ENCODE measurements around the gene SORT1.
"Not testable (repeated sequence)": the region's sequence is repeated elsewhere in the genome, so short reads cannot be mapped to it uniquely, and the experiment has no call there.

SORT1 gene

DNA sequence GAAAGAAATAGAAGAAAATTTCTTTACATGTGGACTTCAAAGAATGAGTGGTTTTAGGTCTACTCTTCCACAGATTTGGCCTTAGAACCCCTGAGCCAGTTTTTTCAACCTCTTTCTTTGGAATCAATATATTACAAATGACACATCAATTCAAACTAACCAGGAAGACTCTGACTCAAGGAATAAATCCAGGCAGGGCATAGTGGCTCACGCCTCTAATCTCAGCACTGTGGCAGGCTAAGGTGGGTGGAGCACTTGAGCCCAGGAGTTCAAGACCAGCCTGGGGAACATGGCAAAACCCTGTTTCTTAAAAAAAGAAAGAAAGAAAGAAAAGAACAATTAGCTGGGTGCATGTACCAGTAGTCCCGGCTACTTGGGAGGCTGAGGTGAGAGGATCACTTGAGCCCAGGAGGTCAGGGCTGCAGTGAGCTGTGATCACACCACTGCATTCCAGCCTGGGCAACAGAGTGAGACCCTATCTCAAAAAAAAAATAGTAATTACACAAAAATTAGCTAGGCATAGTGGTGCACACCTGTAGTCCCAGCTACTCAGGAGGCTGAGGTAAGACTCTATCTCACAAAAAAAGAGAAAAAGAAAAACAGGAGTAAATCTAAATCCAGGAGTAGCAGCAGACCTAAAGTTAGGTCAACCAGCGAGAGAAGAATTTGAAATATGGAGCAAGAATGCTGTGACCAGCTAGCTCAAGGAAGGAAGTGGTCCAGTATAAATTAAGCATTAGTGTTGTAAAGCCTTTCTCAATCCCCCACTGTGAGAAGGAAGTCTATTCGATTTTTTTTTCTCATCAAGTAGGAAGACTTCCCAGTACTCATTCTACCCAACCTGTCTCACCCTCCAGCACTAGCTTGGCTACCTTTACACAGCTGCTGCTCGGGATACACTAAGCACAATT is 1.9 kb downstream of the SORT1 start:
- peak; percentile 53 for DNase-seq (ENCODE audit: low read depth)
- no peaks in the 10 kb centered on the region for H3K9me3 ChIP-seq (ENCODE audit: control insufficient read depth, low read length)
- H3K36me3 ChIP-seq (ENCODE audit: control insufficient read depth, insufficient read depth, low read length, severe bottlenecking), result peaks cover 13% of the 10 kb centered on the region
- no peaks in the 10 kb centered on the region for H3K27me3 ChIP-seq (replicated peaks; ENCODE audit: control insufficient read depth, insufficient read depth, low read length)
- H3K4me3 ChIP-seq (ENCODE audit: low read length), result peak overlapping the region; percentile 89
- peak overlapping the region; percentile 94 for H3K9ac ChIP-seq (ENCODE audit: low read length)
- peaks cover 69% of the 10 kb centered on the region for H3K4me1 ChIP-seq (ENCODE audit: control insufficient read depth, insufficient read depth, low read length)

DNA sequence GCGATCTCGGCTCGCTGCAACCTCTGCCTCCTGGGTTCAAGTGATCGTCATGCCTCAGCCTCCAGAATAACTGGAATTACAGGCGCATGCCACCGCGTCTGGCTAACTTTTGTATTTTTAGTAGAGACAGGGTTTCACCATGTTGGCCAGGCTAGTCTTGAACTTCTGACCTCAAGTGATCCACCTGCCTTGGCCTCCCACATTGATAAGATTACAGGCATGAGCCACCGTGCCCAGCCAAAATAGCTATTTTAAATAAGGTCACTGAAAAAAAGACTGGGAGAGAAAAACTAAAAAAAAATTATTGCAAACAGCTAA is 2.5 kb downstream of the SORT1 start:
- not testable (repeated sequence) for H3K36me3 ChIP-seq (ENCODE audit: control insufficient read depth, insufficient read depth, low read length, severe bottlenecking); DNase-seq (ENCODE audit: low read depth); H3K27me3 ChIP-seq (replicated peaks; ENCODE audit: control insufficient read depth, insufficient read depth, low read length); H3K9me3 ChIP-seq (ENCODE audit: control insufficient read depth, low read length)
- H3K4me1 ChIP-seq (ENCODE audit: control insufficient read depth, insufficient read depth, low read length), result peaks cover 75% of the 10 kb centered on the region
- peak overlapping the region; percentile 89 for H3K4me3 ChIP-seq (ENCODE audit: low read length)
- peak overlapping the region; percentile 94 for H3K9ac ChIP-seq (ENCODE audit: low read length)

GRCh38 chr1:109394591-109395281 is 3.0 kb downstream of the SORT1 start:
- peaks cover 81% of the 10 kb centered on the region for H3K4me1 ChIP-seq (ENCODE audit: control insufficient read depth, insufficient read depth, low read length)

DNA sequence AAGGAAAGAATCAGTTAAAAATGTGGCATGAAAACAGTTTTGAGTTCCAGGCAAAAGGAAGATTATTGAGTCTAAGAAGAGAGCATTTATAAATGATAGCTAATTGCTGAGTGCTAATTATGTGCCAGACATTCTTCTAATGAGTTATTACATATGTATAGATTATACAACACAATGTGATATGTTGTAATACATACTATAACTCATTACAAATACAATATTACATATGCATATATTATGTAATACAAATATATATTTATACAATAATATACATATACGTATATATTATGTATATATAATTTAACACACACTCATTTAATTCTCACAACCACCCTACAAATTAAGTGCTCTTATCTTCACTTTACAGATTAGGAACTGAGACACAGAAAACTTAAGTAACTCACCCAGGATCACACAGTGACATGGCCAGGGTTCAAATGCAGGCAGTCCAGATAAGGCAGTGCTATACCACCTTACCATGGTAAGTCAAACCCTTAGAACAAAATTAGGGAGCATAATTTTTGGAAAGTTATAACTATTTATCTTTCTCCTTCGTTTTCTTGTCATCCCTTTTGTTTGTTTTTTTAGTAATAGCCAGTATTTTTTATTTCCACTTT is 4.0 kb downstream of the SORT1 start:
- no peak for DNase-seq (ENCODE audit: low read depth)
- Histone ChIP-seq H3K4me1 (ENCODE audit: control insufficient read depth, insufficient read depth, low read length) (peaks cover 85% of the 10 kb centered on the region), H3K9ac (ENCODE audit: low read length) (peak overlapping the region; percentile 93)

More at GRCh38 chr1:109394591-109395281, 3.0 kb downstream of the SORT1 start:
- Histone ChIP-seq H3K9me3 (ENCODE audit: control insufficient read depth, low read length) (no peaks in the 10 kb centered on the region), H3K36me3 (ENCODE audit: control insufficient read depth, insufficient read depth, low read length, severe bottlenecking) (peaks cover 2% of the 10 kb centered on the region), H3K27me3 (replicated peaks; ENCODE audit: control insufficient read depth, insufficient read depth, low read length) (no peaks in the 10 kb centered on the region), H3K9ac (ENCODE audit: low read length) (peak overlapping the region; percentile 93), H3K4me3 (ENCODE audit: low read length) (peak overlapping the region; percentile 82)
- DNase-seq (ENCODE audit: low read depth), result no peak

GRCh38 chr1:109392788-109393616 is 4.7 kb downstream of the SORT1 start:
- Histone ChIP-seq H3K4me3 (ENCODE audit: low read length) (peak overlapping the region; percentile 82), H3K9ac (ENCODE audit: low read length) (peak overlapping the region; percentile 93), H3K9me3 (ENCODE audit: control insufficient read depth, low read length) (no peaks in the 10 kb centered on the region), H3K27me3 (replicated peaks; ENCODE audit: control insufficient read depth, insufficient read depth, low read length) (no peaks in the 10 kb centered on the region), H3K36me3 (ENCODE audit: control insufficient read depth, insufficient read depth, low read length, severe bottlenecking) (no peaks in the 10 kb centered on the region), H3K4me1 (ENCODE audit: control insufficient read depth, insufficient read depth, low read length) (peaks cover 85% of the 10 kb centered on the region)
- DNase-seq (ENCODE audit: low read depth), result peak; percentile 75

More for the DNA sequence above, 4.0 kb downstream of the SORT1 start:
- Histone ChIP-seq H3K4me3 (ENCODE audit: low read length) (peak overlapping the region; percentile 82), H3K36me3 (ENCODE audit: control insufficient read depth, insufficient read depth, low read length, severe bottlenecking) (no peaks in the 10 kb centered on the region), H3K27me3 (replicated peaks; ENCODE audit: control insufficient read depth, insufficient read depth, low read length) (no peaks in the 10 kb centered on the region), H3K9me3 (ENCODE audit: control insufficient read depth, low read length) (no peaks in the 10 kb centered on the region)

GRCh38 chr1:109392037-109392787 is 5.5 kb downstream of the SORT1 start:
- peak overlapping the region; percentile 82 for H3K4me3 ChIP-seq (ENCODE audit: low read length)
- H3K4me1 ChIP-seq (ENCODE audit: control insufficient read depth, insufficient read depth, low read length), result peaks cover 86% of the 10 kb centered on the region

DNA sequence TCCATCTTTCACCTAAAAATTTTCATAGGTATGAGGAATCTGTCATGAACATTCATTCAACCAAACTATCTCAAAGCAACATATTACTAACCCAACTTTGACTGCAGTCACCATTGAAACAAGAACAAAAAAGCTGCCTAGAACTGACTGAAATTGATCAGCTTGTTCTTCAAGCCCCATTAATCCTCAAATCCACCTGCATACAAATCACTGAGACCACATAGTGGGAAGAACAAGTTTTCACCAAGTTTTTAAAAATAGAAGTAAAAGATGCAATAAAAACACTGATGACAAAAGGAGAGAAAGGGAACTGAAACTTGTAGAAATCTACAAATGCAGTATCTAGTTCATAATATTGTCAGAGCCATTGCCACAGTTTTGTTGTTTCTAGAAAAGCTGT is 6.1 kb downstream of the SORT1 start:
- Histone ChIP-seq H3K36me3 (ENCODE audit: control insufficient read depth, insufficient read depth, low read length, severe bottlenecking) (no peaks in the 10 kb centered on the region), H3K9ac (ENCODE audit: low read length) (peak overlapping the region; percentile 93), H3K27me3 (replicated peaks; ENCODE audit: control insufficient read depth, insufficient read depth, low read length) (no peaks in the 10 kb centered on the region), H3K4me1 (ENCODE audit: control insufficient read depth, insufficient read depth, low read length) (peaks cover 85% of the 10 kb centered on the region), H3K4me3 (ENCODE audit: low read length) (peak overlapping the region; percentile 82), H3K9me3 (ENCODE audit: control insufficient read depth, low read length) (no peaks in the 10 kb centered on the region)
- DNase-seq (ENCODE audit: low read depth), result no peak

More at GRCh38 chr1:109392037-109392787, 5.5 kb downstream of the SORT1 start:
- no peak for DNase-seq (ENCODE audit: low read depth)
- no peaks in the 10 kb centered on the region for H3K27me3 ChIP-seq (replicated peaks; ENCODE audit: control insufficient read depth, insufficient read depth, low read length)
- H3K9ac ChIP-seq (ENCODE audit: low read length), result peak overlapping the region; percentile 93
- H3K9me3 ChIP-seq (ENCODE audit: control insufficient read depth, low read length), result no peaks in the 10 kb centered on the region
- H3K36me3 ChIP-seq (ENCODE audit: control insufficient read depth, insufficient read depth, low read length, severe bottlenecking), result no peaks in the 10 kb centered on the region

- no peaks in the 10 kb centered on the region for H3K27me3 ChIP-seq (replicated peaks; ENCODE audit: control insufficient read depth, insufficient read depth, low read length)
- H3K4me1 ChIP-seq (ENCODE audit: control insufficient read depth, insufficient read depth, low read length), result peaks cover 85% of the 10 kb centered on the region
- peak overlapping the region; percentile 82 for H3K4me3 ChIP-seq (ENCODE audit: low read length)
- peak; percentile 72 for DNase-seq (ENCODE audit: low read depth)
- no peaks in the 10 kb centered on the region for H3K36me3 ChIP-seq (ENCODE audit: control insufficient read depth, insufficient read depth, low read length, severe bottlenecking)
- H3K9me3 ChIP-seq (ENCODE audit: control insufficient read depth, low read length), result no peaks in the 10 kb centered on the region
- peak overlapping the region; percentile 93 for H3K9ac ChIP-seq (ENCODE audit: low read length)
Measured at GRCh38 chr1:109391157-109391556, 6.6 kb downstream of the SORT1 start.

- peaks cover 86% of the 10 kb centered on the region for H3K4me1 ChIP-seq (ENCODE audit: control insufficient read depth, insufficient read depth, low read length)
- no peak for DNase-seq (ENCODE audit: low read depth)
- peak overlapping the region; percentile 93 for H3K9ac ChIP-seq (ENCODE audit: low read length)
- H3K9me3 ChIP-seq (ENCODE audit: control insufficient read depth, low read length), result no peaks in the 10 kb centered on the region
- no peaks in the 10 kb centered on the region for H3K36me3 ChIP-seq (ENCODE audit: control insufficient read depth, insufficient read depth, low read length, severe bottlenecking)
- H3K4me3 ChIP-seq (ENCODE audit: low read length), result peak overlapping the region; percentile 82
- H3K27me3 ChIP-seq (replicated peaks; ENCODE audit: control insufficient read depth, insufficient read depth, low read length), result no peaks in the 10 kb centered on the region
Measured at GRCh38 chr1:109389638-109390341, 7.9 kb downstream of the SORT1 start.
